ENCODE measurements around the gene FXYD7.

DNA sequence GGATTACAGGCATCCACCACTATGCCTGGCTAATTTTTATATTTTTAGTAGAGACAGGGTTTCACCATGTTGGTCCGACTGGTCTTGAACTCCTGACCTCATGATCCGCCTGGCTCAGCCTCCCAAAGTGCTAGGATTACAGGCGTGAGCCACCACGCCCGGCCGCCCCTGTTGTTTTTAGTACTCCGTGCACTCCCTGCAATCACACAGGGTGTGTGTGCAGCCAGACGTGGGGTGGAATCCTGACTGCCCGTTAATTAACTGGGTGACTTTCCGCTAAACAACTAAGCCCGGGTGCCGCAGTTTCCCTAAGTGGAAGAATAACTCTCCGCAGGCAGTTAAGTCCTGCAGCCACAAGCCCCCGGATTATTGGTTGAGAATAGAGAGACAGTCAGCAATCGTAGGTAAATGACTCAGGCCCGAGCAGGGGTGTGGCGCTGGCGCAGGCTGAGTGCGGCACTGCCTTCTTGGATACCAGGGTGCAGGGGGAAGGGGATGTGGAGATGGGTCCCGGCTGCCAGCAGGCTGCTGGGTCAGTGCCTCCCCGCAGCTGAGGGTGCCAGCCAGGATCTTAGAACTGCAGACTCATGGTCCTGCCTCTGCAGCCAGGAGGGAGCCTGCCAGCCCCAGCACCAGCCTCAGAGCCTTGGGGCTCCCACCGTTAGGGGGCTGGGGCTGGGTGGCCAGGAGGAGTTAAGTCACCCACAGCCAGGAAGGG is 33.5 kb upstream of the FXYD7 start:
- TF ChIP-seq POLR2AphosphoS5 (IDR thresholded peaks at IDR 0.05; ENCODE audit: low read depth, low read length), result peak; percentile 38; the same call in 1 of the 2 replicates
- TF ChIP-seq ZNF274 (IDR thresholded peaks at IDR 0.05; ENCODE audit: low read depth, low read length), result no peak
- TF ChIP-seq POLR2A (IDR thresholded peaks at IDR 0.05; ENCODE audit: borderline replicate concordance, extremely low read depth, insufficient read depth, insufficient read length), result no peak
- no peak for TF ChIP-seq EGR1 (IDR thresholded peaks at IDR 0.05; ENCODE audit: low read depth)
- no peak for TF ChIP-seq EZH2 (IDR thresholded peaks at IDR 0.05)
- no peak for TF ChIP-seq SRF (IDR thresholded peaks at IDR 0.05; ENCODE audit: low read depth)
- TF ChIP-seq, protein P1, sequence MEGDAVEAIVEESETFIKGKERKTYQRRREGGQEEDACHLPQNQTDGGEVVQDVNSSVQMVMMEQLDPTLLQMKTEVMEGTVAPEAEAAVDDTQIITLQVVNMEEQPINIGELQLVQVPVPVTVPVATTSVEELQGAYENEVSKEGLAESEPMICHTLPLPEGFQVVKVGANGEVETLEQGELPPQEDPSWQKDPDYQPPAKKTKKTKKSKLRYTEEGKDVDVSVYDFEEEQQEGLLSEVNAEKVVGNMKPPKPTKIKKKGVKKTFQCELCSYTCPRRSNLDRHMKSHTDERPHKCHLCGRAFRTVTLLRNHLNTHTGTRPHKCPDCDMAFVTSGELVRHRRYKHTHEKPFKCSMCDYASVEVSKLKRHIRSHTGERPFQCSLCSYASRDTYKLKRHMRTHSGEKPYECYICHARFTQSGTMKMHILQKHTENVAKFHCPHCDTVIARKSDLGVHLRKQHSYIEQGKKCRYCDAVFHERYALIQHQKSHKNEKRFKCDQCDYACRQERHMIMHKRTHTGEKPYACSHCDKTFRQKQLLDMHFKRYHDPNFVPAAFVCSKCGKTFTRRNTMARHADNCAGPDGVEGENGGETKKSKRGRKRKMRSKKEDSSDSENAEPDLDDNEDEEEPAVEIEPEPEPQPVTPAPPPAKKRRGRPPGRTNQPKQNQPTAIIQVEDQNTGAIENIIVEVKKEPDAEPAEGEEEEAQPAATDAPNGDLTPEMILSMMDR (IDR thresholded peaks at IDR 0.05 in 2 of 3, conservative IDR thresholded peaks at IDR 0.05 in 1 of 3; ENCODE audit: borderline replicate concordance in 1 of 3, insufficient read depth in 1 of 3, low read depth in 2 of 3, low read length in 2 of 3), result peak in 2 of 3 experiments; percentile 17 to 22; a peak in 2 of 6 replicates
- TF ChIP-seq REST (IDR thresholded peaks at IDR 0.05; ENCODE audit: low read depth), result no peak
- TF ChIP-seq, protein P2, sequence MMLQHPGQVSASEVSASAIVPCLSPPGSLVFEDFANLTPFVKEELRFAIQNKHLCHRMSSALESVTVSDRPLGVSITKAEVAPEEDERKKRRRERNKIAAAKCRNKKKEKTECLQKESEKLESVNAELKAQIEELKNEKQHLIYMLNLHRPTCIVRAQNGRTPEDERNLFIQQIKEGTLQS (IDR thresholded peaks at IDR 0.05), result no peak

All from HCT116 (cell line).